CD4-positive, CD25-positive, alpha-beta regulatory T cell (primary cell): ENCODE data around the gene CEP170B. TPM values are rescaled to one million over a fixed set of nuclear protein-coding genes. Genes with fewer than 3 reads are reported as not detected.

Source experiments
- ATAC-seq, 2 donors: fragments of 150-1000 bp; cut with Tn5 transposase; one replicate each; pipeline ENCODE4 v1.10.0; 2021; ENCODE audit warnings: low read depth in 2 of 2, moderate number of reproducible peaks in 2 of 2, moderate library complexity in 1 of 2
- DNase-seq, 3 donors: peaks; one replicate each; pipeline versions ENCODE4 v3.0.0 to v3.0.0-alpha.2; 2012 to 2022; ENCODE audit warnings: mixed read lengths in 1 of 3
- H3K27ac ChIP-seq: one replicate; pipeline ENCODE4 v1.7.0; 2013; ENCODE audit warnings: mild to moderate bottlenecking, low read length; ENCODE audit not compliant: insufficient read depth, poor library complexity, severe bottlenecking
- H3K27me3 ChIP-seq: one replicate; pipeline ENCODE4 v1.7.0; 2013; ENCODE audit warnings: low read length; ENCODE audit not compliant: control insufficient read depth, insufficient read depth
- H3K36me3 ChIP-seq: one replicate; pipeline ENCODE4 v1.7.0; 2013; ENCODE audit warnings: mild to moderate bottlenecking, low read length, moderate library complexity; ENCODE audit not compliant: control insufficient read depth, insufficient read depth
- H3K4me1 ChIP-seq: 2 replicates; pipeline ENCODE4 v1.7.0; 2013; ENCODE audit warnings: mild to moderate bottlenecking, low read length; ENCODE audit not compliant: insufficient read depth, control insufficient read depth, poor library complexity, severe bottlenecking
- H3K4me3 ChIP-seq: one replicate; pipeline ENCODE4 v1.7.0; 2013; ENCODE audit warnings: low read depth, mild to moderate bottlenecking, low read length, moderate library complexity
- H3K9me3 ChIP-seq, 2 experiments: 1 replicate in 1 of 2; 2 replicates in 1 of 2; pipeline ENCODE4 v1.7.0; 2013; ENCODE audit warnings: low read length in 2 of 2, mild to moderate bottlenecking in 1 of 2, moderate library complexity in 1 of 2; ENCODE audit not compliant: control insufficient read depth in 2 of 2
- H3K27ac Mint-ChIP-seq, 3 donors: one replicate each; pipeline ENCODE4 v1.8.0; 2020 to 2022; ENCODE audit warnings: mild to moderate bottlenecking in 3 of 3, mixed read lengths in 3 of 3, moderate library complexity in 2 of 3
- H3K27me3 Mint-ChIP-seq: one replicate; pipeline ENCODE4 v1.8.0; 2022; ENCODE audit warnings: mild to moderate bottlenecking, mixed read lengths
- H3K36me3 Mint-ChIP-seq: one replicate; pipeline ENCODE4 v1.8.0; 2020; ENCODE audit warnings: mixed read lengths
- H3K4me1 Mint-ChIP-seq, 4 donors: one replicate each; pipeline ENCODE4 v1.8.0; 2020 to 2022; ENCODE audit warnings: mixed read lengths in 4 of 4, mild to moderate bottlenecking in 1 of 4
- H3K4me3 Mint-ChIP-seq, 4 donors: one replicate each; pipeline ENCODE4 v1.8.0; 2020 to 2022; ENCODE audit warnings: mild to moderate bottlenecking in 4 of 4, mixed read lengths in 4 of 4, moderate library complexity in 3 of 4
- H3K9me3 Mint-ChIP-seq, 7 donors: one replicate each; pipeline ENCODE4 v1.8.0; 2020 to 2022; ENCODE audit warnings: mixed read lengths in 7 of 7, mild to moderate bottlenecking in 3 of 7, moderate library complexity in 2 of 7
- polyA plus RNA-seq, 4 donors: library from polyadenylated mRNA; unstranded; fragments of 300-500 nt; fragmentation: Illumina TruSeq; gene quantifications; one replicate each; pipeline ENCODE4 v1.2.3, GENCODE V29; 2021
- total RNA-seq: library from RNA; stranded (reverse); gene quantifications from one replicate; pipeline ENCODE4 v1.2.3, GENCODE V29; 2022

The CEP170B gene
- total and polyA plus RNA-seq, 5 donors from 2014 or later: 0.03 to 3.1 TPM; not detected in 3

GRCh38 chr14:104932676-104933631, 67.9 kb downstream of the CEP170B start:
- Histone ChIP-seq H3K27ac (no peak overlapping the region), H3K4me1 (peaks cover 4% of the 10 kb centered on the region), H3K4me3 (no peak overlapping the region), H3K27me3 (peaks cover 8% of the 10 kb centered on the region), H3K36me3 (no peaks in the 10 kb centered on the region), H3K9me3 (no peaks in the 10 kb centered on the region)
- H3K4me3 Mint-ChIP-seq: peak overlapping the region in 2 of 4 donors; percentile 39 to 59
- peaks cover 34% of the 10 kb centered on the region for H3K27me3 Mint-ChIP-seq
- H3K4me1 Mint-ChIP-seq: peaks cover 0 to 11% (median 2%) of the 10 kb centered on the region in 4 donors
- ATAC-seq (peak; percentile 79 to 90), DNase-seq (peak; percentile 66 to 75 (median 71))
- no peaks in the 10 kb centered on the region for H3K36me3 Mint-ChIP-seq
- no peaks in the 10 kb centered on the region for H3K9me3 Mint-ChIP-seq
- H3K27ac Mint-ChIP-seq: peak overlapping the region in 1 of 3 donors; percentile 14

DNA sequence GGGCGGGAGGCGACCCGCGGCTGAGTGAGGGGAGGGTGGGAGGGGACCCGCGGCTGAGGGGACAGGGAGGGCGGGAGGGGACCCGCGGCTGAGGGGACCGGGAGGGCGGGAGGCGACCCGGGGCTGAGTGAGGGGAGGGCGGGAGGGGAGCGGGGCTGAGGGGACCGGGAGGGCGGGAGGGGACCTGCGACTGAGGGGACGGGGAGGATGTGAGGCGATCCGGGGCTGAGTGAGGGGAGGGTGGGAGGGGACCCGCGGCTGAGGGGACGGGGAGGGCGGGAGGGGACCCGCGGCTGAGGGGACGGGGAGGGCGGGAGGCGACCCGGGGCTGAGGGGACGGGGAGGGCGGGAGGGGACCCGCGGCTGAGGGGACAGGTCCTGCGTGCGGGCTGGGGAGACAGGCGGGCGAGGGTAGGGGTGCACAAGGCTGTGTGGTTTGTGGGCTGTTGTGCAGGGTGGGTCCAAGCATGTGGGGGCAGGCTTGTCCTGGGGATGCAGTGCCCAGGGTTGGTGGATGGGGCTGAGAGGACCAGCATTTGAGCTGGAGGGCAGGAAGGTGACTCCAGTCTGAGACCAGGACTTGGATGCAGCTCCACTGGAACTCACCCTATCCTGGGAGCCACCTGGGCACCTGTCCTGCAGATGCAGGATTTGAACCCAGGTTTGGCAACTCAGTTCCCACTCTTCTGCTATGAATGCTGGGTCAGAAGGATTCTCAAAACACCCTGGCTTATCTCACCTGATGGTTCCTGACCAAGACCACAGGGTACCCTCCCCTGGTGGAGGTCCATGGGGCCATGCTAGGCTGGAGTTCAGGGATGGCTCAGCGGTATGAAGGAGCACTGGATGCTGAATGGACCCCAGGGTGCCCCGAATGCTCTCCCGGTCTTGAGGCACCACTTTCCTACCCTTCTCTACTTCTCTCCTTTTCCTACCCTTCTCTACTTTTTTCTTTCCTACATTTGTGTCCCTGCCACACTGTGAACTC, 69.0 kb downstream of the CEP170B start:
- Histone ChIP-seq H3K36me3 (no peaks in the 10 kb centered on the region), H3K27me3 (peaks cover 8% of the 10 kb centered on the region), H3K4me1 (peaks cover 4% of the 10 kb centered on the region), H3K9me3 (no peaks in the 10 kb centered on the region), H3K27ac (no peak overlapping the region), H3K4me3 (no peak overlapping the region)
- Mint-ChIP-seq H3K27me3 (peaks cover 38% of the 10 kb centered on the region), H3K36me3 (no peaks in the 10 kb centered on the region), H3K4me3 (peak overlapping the region; percentile 60 to 70 (median 67)), H3K27ac (peak overlapping the region in 1 of 3 donors; percentile 9), H3K9me3 (no peaks in the 10 kb centered on the region), H3K4me1 (peaks cover 0 to 11% (median 2%) of the 10 kb centered on the region in 4 donors)
- ATAC-seq: no peak
- DNase-seq: no peak

DNA sequence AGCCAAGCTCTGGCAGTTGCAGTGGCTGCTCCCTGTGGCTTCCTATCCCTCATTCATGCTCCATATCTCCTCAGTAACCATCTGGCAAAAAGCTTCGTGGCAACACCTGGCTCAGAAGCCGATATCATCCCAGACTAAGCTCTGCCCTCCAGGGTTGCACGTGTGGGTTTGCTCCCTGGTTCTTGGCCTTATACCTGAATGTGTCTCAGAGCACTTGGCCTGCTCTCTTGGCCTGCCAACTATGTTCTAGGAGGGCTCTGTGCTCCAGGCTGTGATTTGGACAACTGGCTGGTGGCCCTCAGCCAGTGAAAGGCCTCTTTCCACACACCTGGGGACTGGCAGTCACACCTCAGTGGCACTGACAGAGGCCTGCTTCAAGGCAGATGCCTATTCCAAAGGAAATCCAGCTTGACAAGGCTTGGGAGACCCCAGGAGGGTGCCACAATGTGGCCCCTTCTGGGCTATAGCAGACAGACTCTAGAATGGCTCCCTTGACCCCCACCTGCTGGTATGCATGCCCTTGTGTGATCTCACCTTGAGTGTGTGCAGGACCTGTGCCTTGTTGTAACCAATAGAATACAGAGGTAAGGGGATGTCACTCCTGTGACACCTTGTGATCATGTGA, 70.1 kb downstream of the CEP170B start:
- H3K36me3 Mint-ChIP-seq: no peaks in the 10 kb centered on the region
- ATAC-seq: no peak
- peaks cover 0 to 11% (median 2%) of the 10 kb centered on the region in 4 donors for H3K4me1 Mint-ChIP-seq
- no peak for DNase-seq
- Histone ChIP-seq H3K9me3 (no peaks in the 10 kb centered on the region), H3K36me3 (no peaks in the 10 kb centered on the region), H3K4me3 (no peak overlapping the region), H3K4me1 (peaks cover 4% of the 10 kb centered on the region), H3K27ac (no peak overlapping the region), H3K27me3 (peaks cover 8% of the 10 kb centered on the region)
- H3K27ac Mint-ChIP-seq: peak overlapping the region in 2 of 3 donors; percentile 8 to 9
- peaks cover 39% of the 10 kb centered on the region for H3K27me3 Mint-ChIP-seq
- H3K9me3 Mint-ChIP-seq: no peaks in the 10 kb centered on the region
- H3K4me3 Mint-ChIP-seq: peak overlapping the region in 3 of 4 donors; percentile 47 to 64 (median 60)

DNA sequence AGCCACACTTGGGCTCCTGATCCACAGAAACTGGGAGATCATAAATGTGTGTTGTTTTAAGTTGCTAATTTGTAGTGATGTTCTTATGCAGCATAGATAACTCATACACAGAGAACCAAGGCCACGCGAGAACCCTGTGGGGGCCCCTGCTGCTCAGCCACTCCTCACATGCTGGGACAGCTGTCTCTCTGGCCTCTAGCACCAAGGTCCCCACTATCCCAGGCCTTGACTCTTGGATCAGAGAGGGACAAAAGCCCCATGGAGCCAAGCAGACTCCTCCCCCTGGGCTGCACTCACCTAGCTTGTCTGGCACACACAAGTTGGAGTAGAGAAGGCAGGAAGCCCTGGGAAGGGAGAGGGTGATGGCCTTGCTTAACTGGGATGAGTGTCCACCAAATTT, 70.9 kb downstream of the CEP170B start:
- no peak for ATAC-seq
- no peak overlapping the region for H3K27ac Mint-ChIP-seq
- no peak for DNase-seq
- Histone ChIP-seq H3K4me3 (no peak overlapping the region), H3K27ac (no peak overlapping the region), H3K27me3 (peaks cover 8% of the 10 kb centered on the region), H3K36me3 (no peaks in the 10 kb centered on the region), H3K9me3 (no peaks in the 10 kb centered on the region), H3K4me1 (peaks cover 4% of the 10 kb centered on the region)
- peaks cover 0 to 6% (median 2%) of the 10 kb centered on the region in 4 donors for H3K4me1 Mint-ChIP-seq
- H3K36me3 Mint-ChIP-seq: no peaks in the 10 kb centered on the region
- no peak overlapping the region for H3K4me3 Mint-ChIP-seq
- no peaks in the 10 kb centered on the region for H3K9me3 Mint-ChIP-seq
- H3K27me3 Mint-ChIP-seq: peaks cover 39% of the 10 kb centered on the region

DNA sequence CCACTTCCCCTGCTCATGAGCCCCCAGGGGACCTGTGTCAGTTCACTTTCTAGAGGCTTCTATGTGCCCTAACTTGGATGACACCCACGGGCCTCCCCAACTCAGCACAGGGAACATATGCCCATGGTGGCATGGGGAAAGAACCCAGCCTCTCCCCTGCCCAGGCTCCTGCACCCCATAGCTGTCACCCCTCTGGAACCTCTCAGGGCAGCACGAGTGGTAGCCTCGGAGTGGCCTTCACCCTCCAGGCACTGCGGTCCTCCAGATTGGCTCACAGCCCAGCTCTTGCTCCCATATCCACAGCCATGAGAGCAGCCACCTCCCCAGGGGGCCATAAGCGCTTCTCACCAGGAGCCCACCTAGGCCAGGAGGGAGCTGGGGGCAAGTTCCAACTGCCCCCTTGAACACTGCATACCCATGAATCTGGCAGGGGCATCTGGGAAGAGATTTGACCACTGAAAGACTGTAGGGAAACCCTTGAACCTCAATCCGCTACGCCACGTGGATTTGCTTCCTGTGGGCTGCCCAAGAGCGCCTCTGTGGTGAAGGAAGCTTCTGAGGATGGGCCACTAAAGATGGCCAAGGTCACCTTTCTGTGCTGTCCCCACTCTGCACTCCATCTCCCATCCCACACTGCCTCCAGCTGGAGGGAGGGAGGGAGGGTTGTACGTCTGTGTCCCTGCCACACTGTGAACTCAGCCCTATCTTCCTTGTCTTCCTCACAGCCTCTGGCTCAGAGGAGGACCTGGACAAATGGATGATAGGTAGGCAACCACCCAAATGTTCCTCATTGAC, 71.5 kb downstream of the CEP170B start:
- H3K36me3 Mint-ChIP-seq: no peaks in the 10 kb centered on the region
- H3K27ac ChIP-seq: no peak overlapping the region
- H3K27me3 ChIP-seq: peaks cover 8% of the 10 kb centered on the region
- no peak overlapping the region for H3K4me3 ChIP-seq
- H3K27me3 Mint-ChIP-seq: peaks cover 39% of the 10 kb centered on the region
- peaks cover 0 to 6% (median 2%) of the 10 kb centered on the region in 4 donors for H3K4me1 Mint-ChIP-seq
- H3K27ac Mint-ChIP-seq: no peak overlapping the region
- DNase-seq (no peak), ATAC-seq (no peak)
- H3K4me3 Mint-ChIP-seq: no peak overlapping the region
- no peaks in the 10 kb centered on the region for H3K36me3 ChIP-seq
- H3K4me1 ChIP-seq: peaks cover 4% of the 10 kb centered on the region
- no peaks in the 10 kb centered on the region for H3K9me3 Mint-ChIP-seq
- no peaks in the 10 kb centered on the region for H3K9me3 ChIP-seq

GRCh38 chr14:104937161-104937560, 72.1 kb downstream of the CEP170B start:
- Histone ChIP-seq H3K27me3 (peaks cover 8% of the 10 kb centered on the region), H3K9me3 (no peaks in the 10 kb centered on the region), H3K4me1 (peaks cover 4% of the 10 kb centered on the region), H3K36me3 (no peaks in the 10 kb centered on the region), H3K27ac (no peak overlapping the region), H3K4me3 (no peak overlapping the region)
- Mint-ChIP-seq H3K27me3 (peaks cover 39% of the 10 kb centered on the region), H3K4me1 (peaks cover 0 to 6% (median 2%) of the 10 kb centered on the region in 4 donors), H3K9me3 (no peaks in the 10 kb centered on the region), H3K36me3 (no peaks in the 10 kb centered on the region), H3K27ac (no peak overlapping the region), H3K4me3 (no peak overlapping the region)
- ATAC-seq: no peak
- DNase-seq: no peak
